Measurements from ENCODE around the gene NCKIPSD.

- TF ChIP-seq CTCF (IDR thresholded peaks at IDR 0.05), result no peak
- TF ChIP-seq POLR2A (IDR thresholded peaks at IDR 0.05), result no peak
These were observed 21.4 kb downstream of the NCKIPSD start for GRCh38 chr3:48664313-48664644.

All from testis (tissue), 2 donors.